Measurements from ENCODE around the gene PPP1R3D. TPM values are rescaled to one million over a fixed set of nuclear protein-coding genes. Genes with fewer than 3 reads are reported as not detected.
"Not testable (repeated sequence)": the region's sequence is repeated elsewhere in the genome, so short reads cannot be mapped to it uniquely, and the experiment has no call there.

PPP1R3D gene
- total RNA-seq, 1 donor from 2014 or later = 3.5 TPM

- H3K9me3 Mint-ChIP-seq (ENCODE audit: unreplicated experiment) = no peaks in the 10 kb centered on the region
- H3K27me3 Mint-ChIP-seq (ENCODE audit: unreplicated experiment) = no peaks in the 10 kb centered on the region
- DNase-seq (ENCODE audit: low spot score) = no peak
- no peak overlapping the region for H3K27ac Mint-ChIP-seq (ENCODE audit: unreplicated experiment)
- TF ChIP-seq, protein P1, sequence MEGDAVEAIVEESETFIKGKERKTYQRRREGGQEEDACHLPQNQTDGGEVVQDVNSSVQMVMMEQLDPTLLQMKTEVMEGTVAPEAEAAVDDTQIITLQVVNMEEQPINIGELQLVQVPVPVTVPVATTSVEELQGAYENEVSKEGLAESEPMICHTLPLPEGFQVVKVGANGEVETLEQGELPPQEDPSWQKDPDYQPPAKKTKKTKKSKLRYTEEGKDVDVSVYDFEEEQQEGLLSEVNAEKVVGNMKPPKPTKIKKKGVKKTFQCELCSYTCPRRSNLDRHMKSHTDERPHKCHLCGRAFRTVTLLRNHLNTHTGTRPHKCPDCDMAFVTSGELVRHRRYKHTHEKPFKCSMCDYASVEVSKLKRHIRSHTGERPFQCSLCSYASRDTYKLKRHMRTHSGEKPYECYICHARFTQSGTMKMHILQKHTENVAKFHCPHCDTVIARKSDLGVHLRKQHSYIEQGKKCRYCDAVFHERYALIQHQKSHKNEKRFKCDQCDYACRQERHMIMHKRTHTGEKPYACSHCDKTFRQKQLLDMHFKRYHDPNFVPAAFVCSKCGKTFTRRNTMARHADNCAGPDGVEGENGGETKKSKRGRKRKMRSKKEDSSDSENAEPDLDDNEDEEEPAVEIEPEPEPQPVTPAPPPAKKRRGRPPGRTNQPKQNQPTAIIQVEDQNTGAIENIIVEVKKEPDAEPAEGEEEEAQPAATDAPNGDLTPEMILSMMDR (IDR thresholded peaks at IDR 0.05; ENCODE audit: unreplicated experiment) = no peak
- no peak overlapping the region for H3K4me3 Mint-ChIP-seq (ENCODE audit: unreplicated experiment)
- no peaks in the 10 kb centered on the region for H3K36me3 Mint-ChIP-seq (ENCODE audit: low read depth, unreplicated experiment)
- H3K4me1 Mint-ChIP-seq (ENCODE audit: unreplicated experiment) = no peaks in the 10 kb centered on the region
These were observed 37.6 kb downstream of the PPP1R3D start for GRCh38 chr20:59902470-59902869.

- Mint-ChIP-seq H3K4me1 (ENCODE audit: unreplicated experiment) (no peaks in the 10 kb centered on the region), H3K27ac (ENCODE audit: unreplicated experiment) (no peak overlapping the region), H3K36me3 (ENCODE audit: low read depth, unreplicated experiment) (no peaks in the 10 kb centered on the region), H3K9me3 (ENCODE audit: unreplicated experiment) (no peaks in the 10 kb centered on the region), H3K4me3 (ENCODE audit: unreplicated experiment) (no peak overlapping the region), H3K27me3 (ENCODE audit: unreplicated experiment) (peaks cover 2% of the 10 kb centered on the region)
- DNase-seq (ENCODE audit: low spot score) = no peak
- TF ChIP-seq, protein P1 (IDR thresholded peaks at IDR 0.05; ENCODE audit: unreplicated experiment) = no peak
These were observed 44.2 kb downstream of the PPP1R3D start for GRCh38 chr20:59895908-59896307.

GRCh38 chr20:59891581-59891980, 48.5 kb downstream of the PPP1R3D start:
- H3K27me3 Mint-ChIP-seq (ENCODE audit: unreplicated experiment) = no peaks in the 10 kb centered on the region
- no peaks in the 10 kb centered on the region for H3K9me3 Mint-ChIP-seq (ENCODE audit: unreplicated experiment)
- TF ChIP-seq, protein P1 (IDR thresholded peaks at IDR 0.05; ENCODE audit: unreplicated experiment) = no peak
- H3K36me3 Mint-ChIP-seq (ENCODE audit: low read depth, unreplicated experiment) = no peaks in the 10 kb centered on the region
- H3K4me1 Mint-ChIP-seq (ENCODE audit: unreplicated experiment) = no peaks in the 10 kb centered on the region
- H3K27ac Mint-ChIP-seq (ENCODE audit: unreplicated experiment) = no peak overlapping the region
- no peak overlapping the region for H3K4me3 Mint-ChIP-seq (ENCODE audit: unreplicated experiment)
- no peak for DNase-seq (ENCODE audit: low spot score)

GRCh38 chr20:59890035-59890434, 50.1 kb downstream of the PPP1R3D start:
- H3K9me3 Mint-ChIP-seq (ENCODE audit: unreplicated experiment); H3K27me3 Mint-ChIP-seq (ENCODE audit: unreplicated experiment); H3K4me3 Mint-ChIP-seq (ENCODE audit: unreplicated experiment); DNase-seq (ENCODE audit: low spot score); H3K36me3 Mint-ChIP-seq (ENCODE audit: low read depth, unreplicated experiment); H3K4me1 Mint-ChIP-seq (ENCODE audit: unreplicated experiment); H3K27ac Mint-ChIP-seq (ENCODE audit: unreplicated experiment): not testable (repeated sequence)

DNA sequence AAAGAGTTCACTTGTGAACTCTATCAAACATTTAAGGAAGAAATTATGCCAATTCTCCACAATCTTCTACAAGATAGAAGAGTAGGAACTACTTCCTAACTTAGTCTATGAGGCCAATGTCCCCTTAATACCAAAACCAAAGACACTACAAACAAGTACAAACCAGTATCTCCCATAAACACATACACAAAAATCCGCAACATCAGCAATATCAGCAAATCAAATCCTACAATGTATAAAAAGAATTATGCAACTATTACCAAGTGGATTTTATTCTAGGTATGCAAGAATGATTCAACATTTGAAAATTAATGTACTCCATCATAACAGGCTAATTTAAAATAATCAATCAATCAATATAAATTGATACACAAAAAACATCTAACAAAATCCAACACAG, 52.1 kb downstream of the PPP1R3D start:
- no peaks in the 10 kb centered on the region for H3K36me3 Mint-ChIP-seq (ENCODE audit: low read depth, unreplicated experiment)
- H3K27me3 Mint-ChIP-seq (ENCODE audit: unreplicated experiment) = no peaks in the 10 kb centered on the region
- TF ChIP-seq, protein P1 (IDR thresholded peaks at IDR 0.05; ENCODE audit: unreplicated experiment) = no peak
- DNase-seq (ENCODE audit: low spot score) = no peak
- no peak overlapping the region for H3K4me3 Mint-ChIP-seq (ENCODE audit: unreplicated experiment)
- no peaks in the 10 kb centered on the region for H3K9me3 Mint-ChIP-seq (ENCODE audit: unreplicated experiment)
- no peaks in the 10 kb centered on the region for H3K4me1 Mint-ChIP-seq (ENCODE audit: unreplicated experiment)
- H3K27ac Mint-ChIP-seq (ENCODE audit: unreplicated experiment) = no peak overlapping the region

Other genes with a start within 250 kb of the PPP1R3D start
- gene SYCP2, start 6.7 kb downstream of the PPP1R3D start, total RNA-seq (ENCODE audit: unreplicated experiment) = 2.1 TPM
- gene FAM217B, start 84 bp upstream of the PPP1R3D start, total RNA-seq (ENCODE audit: unreplicated experiment) = 11.4 TPM
- 5.4 TPM for gene CDH26, start 18.1 kb upstream of the PPP1R3D start, total RNA-seq (ENCODE audit: unreplicated experiment)

All from endothelial cell (in vitro differentiated cells).